Femur (tissue), 1 donor: ENCODE measurements around the gene KRT80.

ENCODE experiments used
- DNase-seq: peaks from one replicate; pipeline ENCODE4 v3.0.0-alpha.2; 2017

Gene KRT80

DNA sequence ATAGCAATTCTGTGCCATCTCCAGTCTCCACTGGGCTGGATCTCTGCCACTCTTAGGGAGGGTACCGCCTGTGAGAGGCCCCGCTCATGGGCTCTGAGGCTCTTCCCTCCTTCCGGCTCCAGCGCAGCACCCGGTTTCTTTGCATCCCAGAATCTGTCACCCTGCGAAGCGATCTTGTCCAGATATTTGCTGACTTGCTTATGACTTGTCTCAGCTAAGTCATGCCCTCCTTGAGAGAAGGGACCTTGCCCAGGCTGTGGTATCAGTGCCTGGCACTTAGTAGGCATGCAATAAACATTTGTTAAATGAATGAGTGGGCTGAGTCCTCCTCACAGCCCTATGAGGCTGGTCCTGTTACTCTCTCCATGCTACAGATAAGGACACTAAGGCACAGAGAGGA is 13.4 kb downstream of the KRT80 start:
- DNase-seq: no peak

DNA sequence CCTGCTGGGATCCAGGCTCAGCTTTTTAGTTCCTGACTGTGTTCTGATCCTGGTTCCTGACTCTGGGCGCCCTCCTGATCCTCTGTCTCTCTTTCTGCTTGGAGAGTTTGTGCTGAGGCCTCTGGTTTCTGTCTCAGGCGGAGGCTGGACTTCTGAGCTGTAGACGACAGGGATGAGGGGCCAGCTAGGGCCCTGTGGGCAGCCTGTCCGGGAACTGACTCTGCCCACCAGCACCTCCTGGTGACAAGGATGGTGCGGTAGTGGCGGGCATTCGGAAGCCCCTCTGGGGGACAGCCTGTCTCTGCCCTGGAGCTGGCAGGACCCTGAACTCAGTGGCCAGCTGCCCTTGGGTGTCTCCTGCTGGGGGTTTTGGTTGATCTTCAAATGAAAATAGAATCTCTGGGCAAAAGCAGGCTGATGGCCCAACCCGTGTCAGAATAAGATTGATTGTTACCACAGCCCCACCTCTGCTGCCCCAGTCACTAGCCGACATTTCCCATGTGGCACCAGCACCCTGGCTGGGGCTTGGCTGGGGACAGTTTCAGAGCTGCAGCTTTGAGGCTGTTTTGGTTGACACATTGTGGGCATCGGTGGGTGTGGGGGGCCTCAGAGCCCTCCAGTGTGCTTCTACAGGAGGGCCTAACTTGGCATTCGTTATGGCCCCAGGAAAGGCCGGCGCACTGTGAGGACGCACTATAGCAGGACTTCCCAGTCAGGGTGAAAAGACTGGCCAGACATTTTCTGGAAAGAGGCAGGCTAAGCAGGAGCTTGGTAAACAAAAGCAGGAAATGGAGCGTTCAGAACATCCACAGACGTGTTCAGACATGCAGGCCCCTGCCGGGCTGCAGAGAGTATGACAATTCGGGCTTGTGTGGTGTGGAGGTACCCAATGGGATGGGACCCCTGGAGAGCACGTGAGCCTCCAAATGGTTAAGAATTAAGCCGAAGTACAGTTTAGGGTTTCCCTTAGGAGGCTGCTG is 16.2 kb downstream of the KRT80 start:
- DNase-seq: no peak

DNA sequence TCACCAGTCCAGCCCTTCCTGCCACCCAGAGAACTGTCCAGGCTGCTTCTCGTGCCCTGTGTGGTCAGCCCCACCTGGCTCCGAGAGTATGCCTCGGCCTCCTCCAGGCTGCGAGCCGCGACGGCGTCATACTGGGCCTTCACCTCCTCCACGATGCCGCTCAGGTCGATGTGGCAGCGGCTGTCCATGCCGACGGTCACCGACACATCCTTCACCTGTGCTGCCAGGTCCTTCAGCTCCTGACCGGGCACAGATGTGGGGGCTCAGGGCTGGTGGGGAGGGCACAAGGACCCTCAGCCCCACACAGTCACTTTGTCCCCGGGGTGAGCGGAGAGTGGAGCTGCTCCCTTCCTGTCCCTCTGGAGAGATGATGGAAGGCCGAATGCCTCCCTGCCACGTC is 18.3 kb downstream of the KRT80 start:
- DNase-seq: no peak

DNA sequence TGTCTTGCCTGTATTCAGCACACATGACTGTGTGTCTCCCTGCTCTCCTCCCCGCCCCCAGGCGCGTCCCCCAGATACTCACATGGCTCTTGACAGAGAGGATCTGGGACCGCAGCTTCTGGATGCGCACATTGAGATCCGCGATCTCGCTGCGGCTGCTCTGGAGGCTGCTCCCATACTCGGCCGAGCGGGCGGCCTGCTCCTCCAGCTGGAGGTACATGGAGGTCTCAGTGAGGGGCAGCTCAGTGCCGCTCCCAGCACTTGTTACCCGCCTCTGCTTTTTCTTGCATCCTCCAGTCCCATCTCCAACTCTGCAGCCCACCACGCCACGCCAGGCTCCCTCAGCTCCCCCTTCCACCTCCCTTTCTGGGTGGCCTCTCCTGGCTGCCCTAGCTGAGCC is 18.9 kb downstream of the KRT80 start:
- no peak for DNase-seq

DNA sequence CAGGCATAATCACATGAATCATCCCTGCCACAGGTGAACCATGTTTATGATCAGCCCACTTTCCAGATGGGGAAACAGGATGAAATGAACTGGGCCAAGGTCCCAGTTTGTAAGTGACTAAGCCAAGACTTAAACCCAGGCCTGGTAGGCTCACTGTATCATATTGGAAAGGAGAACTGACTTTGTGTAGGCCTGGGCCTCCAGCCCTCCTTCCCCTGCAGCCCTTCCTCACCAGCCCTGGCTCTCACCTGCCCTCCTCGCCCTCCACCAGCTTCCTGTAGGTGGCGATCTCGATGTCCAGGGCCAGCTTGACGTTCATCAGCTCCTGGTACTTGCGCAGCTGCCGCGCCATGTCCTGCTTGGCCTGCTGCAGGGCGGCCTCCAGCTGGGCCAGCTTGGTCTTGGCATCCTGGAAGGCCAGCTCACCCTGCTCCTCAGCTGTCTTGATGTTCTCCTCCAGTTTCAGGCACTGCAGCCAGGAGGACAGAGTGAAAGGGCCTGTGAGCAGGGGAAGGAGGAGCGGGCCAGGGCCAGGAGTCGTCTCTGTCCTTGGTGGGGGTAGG is 19.8 kb downstream of the KRT80 start:
- DNase-seq: peak; percentile 69

DNA sequence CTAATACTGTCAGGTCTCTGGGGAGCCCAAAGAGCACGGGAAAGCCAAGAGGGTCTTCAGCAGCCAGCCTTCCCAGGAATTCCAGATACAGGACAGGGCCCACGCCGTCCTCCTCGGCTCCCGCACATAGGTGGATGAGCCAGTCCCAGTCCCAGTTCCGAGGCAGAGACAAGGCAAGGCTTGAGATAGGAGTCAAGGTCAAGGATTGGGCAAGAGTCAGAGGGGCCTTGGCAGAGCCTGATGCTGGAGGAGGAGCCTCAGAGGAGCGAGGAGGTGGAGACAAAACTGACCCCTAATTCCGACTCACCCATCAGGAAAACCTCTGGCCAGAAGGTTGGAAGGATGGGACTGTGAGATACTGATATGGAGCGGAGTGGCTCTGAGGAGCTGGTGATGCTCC is 21.0 kb downstream of the KRT80 start:
- no peak for DNase-seq

DNA sequence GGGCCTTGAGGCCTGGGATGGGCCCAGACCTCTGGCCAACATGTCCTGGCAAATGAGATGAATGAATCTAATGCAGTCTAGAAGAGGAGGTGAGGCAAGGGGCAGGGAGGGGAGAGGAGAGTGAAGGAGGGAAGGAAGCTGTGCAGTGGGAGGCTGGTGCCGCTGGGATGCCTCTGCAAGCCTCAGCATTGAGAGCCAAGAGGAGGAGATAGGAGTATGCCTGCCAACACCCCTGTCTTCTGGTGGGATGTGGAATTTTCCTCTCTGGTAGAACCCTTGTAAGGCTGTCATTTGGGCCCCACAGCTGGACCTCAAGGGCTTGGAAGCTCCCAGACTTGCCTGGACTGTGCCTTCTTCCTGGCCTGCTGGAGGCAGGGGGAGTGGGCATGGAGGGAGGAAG is 21.9 kb downstream of the KRT80 start:
- DNase-seq: no peak

DNA sequence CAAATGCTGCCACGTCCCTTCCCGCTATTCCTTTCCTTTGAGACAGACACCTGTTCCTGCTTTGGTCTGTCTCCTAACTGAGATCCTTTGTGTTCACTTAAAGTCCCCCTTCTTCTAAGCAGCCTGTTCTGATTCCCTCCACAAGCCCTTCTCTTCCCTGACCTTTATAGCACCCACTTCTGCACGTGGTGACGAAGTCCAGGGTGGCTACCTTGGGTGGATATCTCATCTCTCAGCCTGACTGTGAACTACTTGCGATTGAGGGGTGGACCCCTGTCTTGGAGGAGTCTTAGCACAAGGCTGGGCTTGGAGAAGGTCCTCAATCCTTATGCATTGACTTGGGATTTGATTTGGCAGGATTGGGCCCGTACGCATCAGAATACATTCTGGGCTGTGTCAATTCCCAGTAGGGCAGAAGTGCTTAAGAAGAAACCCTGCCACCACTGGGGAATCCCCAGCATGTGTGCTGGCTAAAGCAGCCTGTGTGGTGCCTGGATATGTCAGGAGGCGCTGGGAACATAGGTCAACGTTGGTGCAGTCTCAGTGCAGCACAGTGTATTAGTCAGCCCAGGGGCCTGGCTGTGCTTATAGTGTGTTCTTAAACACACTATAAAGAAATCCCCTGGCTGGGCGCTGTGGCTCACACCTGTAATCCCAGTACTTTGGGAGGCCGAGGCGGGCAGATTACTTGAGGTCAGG is 23.6 kb downstream of the KRT80 start:
- DNase-seq: no peak

DNA sequence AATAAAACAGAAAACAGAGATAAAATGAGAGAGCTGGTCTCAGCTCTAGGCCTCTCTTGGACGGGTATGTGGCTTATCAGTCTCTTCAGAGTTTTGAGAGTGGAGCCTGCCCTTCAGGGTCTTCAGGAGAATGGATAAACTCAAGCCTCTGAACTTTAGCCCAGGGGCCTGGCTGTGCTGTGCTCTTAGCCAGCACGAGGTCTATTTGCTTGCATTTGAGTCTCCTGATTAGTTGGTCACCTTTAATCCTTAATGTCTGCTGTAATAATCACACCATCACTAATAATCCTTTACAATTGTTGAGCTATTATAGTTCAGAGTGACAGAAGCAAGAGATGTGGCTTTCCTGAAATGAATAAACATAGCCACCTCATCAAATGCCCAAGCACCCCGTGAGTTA is 24.3 kb downstream of the KRT80 start:
- DNase-seq: no peak

DNA sequence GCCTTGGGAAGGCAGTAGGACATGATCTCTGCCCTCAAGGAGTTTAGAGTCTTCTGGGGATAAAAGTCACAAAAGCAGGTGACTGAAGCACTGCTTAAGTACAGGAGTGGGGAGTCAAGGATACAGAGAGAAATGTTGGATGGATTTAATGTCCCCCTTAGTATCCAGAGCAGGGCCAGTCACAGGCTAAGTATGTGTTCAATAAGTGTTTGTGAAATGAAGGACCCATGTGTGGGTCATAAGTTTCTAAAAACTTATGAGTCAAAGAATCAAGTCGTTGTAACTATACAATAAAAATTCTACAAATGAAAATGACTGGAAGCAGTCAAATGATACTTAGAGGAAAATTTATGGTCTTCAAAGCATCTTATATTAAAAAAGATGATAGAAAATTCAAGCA is 25.1 kb downstream of the KRT80 start:
- DNase-seq: no peak

DNA sequence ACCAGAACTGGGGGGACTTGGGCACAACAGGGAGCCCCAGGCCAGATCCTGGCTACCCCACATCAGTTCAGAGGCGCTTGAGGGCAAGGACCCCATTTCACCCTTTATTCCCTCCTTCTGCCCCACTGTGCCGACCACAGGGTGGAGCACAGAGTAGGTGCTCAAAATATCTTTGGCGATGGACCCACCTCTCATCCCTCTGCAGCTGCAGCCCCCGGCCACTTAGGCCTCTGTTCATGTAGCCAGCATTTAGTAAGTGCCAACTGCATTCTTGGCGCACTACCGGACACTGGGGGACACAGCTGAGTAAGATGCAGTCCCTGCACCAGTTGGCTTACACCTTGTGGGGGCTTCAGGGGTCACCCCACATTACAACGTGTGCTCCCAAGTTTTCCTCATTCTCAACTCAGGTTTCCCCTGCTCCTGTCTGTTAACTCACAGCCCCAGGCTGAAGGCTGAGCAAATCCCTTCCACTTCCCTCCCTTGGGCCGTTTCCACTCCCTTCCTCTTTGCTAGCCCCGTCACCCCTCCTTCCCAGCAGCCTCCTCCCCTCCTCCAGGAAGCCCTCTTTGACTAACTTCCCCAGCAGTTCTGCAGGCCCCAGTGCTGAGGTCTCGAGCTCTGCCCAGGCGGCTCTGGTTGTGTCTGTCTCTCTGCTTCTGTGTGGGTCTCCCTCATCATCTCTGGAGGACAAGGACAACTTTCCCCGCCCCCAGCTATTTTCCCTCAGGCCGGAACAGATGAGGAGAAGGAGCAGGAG is 26.5 kb downstream of the KRT80 start:
- DNase-seq: no peak

DNA sequence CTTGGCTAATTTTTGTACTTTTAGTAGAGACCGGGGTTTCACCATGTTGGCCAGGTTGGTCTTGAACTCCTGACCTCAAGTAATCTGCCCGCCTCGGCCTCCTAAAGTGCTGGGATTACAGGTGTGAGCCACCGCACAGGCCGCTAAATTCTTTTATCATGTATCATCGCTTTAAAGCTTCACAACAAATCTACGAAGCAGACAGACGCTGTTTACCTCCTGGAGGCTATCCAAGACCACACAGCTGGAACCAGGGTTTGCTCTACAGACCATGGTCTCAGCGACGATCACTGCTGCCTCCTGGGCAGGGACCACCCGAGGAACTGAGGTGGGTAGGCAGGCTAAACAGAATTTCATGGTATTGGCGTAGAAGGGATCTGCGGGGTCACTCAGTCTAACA is 27.2 kb downstream of the KRT80 start:
- DNase-seq: no peak

DNA sequence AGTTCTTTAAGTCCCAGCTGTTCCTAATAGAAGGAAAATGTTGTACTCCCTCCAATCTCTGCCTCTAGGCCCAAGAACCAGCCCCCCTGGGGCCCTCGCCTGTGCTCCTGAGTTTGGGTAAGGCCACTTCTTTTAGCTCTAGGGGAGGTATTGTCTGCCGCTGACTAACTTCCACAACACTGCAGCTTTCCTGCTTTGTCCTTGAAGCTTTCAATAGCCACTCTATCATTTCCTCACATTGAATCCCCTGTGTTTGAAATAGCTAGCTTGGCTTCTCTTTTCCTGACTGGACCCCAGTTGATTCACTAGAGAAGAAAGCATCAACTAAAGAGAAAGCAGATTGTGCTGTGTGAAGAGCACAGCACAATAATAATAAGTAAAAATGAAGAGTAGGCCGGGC is 28.8 kb downstream of the KRT80 start:
- no peak for DNase-seq

DNA sequence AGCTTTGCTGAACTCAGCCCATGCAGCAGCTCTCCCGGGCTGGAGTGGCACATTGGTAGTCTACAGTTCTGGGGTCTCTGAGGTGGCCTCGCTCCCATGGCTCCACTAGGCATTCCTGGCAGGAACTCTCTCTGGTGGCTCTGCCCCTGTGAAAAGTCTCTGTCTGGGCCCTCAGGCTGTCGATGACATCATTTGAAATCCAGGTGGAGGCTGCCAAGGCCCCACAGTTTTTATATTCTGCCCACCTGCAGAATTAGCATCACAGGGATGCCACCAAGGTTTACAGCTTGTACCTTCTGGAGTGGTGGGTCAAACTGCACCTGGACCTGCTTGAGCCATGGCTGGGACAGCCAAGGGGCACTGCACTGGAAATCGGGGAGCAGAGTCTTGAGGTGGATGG is 31.6 kb downstream of the KRT80 start:
- no peak for DNase-seq

DNA sequence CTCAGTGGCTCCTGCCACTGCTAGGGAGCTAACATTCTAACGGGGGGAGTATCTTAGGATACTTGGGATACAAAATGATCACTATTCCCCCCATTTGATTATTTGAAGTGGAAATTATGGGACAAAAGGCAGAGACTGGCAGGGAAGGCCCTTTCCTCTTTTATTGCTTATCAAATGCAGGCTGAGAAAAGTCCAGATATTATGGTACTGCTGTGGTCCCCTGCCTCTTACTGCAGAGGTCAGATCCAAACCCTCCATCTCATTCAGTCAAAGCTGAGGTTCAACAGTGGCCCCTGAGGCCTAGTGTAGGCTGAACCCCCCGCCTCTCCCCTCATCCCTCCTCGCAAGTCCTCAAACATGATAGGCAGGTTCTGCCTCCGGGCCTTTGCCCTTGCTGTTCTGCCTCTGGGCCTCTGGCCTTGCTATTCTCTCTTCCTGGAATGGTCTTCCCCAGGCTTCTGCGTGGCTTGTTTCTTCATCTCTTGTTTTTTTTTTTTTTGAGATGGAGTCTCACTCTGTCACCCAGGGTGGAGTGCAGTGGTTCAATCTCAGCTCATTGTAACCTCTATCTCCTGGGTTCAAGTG is 34.2 kb downstream of the KRT80 start:
- DNase-seq: no peak

DNA sequence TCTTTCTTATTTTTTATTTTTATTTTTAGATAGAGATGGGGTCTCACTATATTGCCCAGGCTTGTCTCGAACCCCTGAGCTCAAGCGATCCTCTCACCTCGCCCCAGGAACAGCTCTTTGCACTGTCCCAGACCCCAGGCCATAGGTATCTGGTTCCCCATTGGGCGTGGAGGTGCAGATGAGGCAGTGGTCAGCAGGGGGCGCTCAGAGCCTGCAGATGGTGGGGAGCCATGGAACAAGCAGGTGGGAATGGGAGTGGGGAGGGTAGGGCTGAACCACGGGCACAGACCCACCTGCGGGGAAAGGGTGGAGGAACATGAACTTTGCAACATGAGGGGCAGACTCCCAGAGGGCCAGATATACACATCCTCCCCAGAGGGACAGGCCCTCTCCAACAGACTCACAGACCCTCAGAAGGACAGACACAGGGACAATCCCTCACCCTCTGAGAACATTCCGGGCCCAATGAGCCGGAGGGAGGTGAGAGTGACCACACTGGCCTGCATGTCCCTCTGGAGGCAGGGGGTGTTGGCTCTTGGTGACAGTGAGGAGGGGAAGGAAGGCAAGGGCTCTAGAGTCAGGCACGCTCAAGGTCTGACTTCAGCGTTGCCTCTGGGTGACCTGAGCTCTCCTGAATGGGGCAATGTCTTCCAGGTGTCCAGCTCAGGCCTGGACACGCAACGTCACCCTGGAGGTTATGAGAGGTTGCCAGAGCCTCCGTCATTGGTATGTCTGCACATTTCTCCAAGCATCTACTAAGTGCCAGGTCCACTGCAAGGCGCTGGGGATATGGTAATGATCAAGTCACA is 34.9 kb downstream of the KRT80 start:
- peak; percentile 80 for DNase-seq

DNA sequence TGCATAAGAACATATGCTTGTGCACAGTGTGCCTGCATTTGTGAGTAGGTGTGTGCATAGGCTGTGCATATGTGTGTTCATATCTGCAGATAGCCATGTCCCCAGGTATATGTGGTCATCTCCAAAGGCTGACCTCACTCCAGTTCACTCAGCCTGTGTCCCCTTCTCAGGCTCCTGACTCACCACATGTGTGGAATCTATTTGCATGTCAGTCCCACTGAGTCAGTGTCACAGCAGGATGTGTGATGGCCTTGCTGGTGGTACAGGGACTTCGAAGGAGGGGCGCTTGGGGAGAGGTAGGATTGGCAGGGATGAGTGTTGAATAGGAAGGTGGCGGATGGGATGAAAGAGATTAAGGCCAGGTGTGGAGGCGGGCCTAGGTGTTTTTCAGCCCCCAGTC is 35.5 kb downstream of the KRT80 start:
- DNase-seq: no peak

DNA sequence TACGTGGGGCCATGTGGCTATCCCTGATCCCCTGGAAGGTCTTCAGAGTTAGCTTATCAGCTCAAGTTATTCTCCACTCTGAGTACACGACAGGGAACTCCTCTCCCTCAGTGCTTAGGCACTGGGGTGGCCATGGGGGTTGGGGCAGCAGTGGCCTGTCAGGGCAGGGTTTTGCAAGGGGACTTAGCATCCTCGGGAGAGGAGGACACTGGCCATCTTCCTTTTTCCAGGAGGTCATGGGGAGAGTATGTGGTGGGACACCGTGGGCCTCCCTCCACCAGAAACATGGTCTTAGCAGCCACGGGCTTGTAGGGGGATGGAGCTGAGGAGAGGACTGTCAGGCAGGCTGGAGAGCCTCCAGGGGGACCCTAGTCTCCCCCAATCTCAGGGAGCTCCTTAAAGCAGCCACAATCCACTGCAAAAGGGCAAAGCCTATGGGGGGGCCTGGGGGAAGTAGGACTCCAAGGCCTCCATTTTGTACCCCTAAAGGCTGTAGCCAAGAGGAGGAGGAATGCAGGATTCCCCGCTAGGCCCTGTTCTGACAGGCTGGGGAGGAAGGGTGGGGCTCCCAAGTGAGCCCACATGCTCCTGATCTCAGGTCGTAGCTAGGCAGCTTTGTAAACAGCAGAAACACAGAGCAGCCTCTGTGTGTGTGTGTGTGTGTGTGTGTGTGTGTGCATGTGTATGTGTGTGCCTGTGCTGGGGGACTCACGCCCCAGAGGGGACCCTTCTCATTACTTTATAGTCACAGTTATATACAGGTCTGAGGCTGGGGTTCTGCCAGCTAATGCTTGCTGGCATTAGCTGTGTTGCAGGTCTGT is 36.6 kb downstream of the KRT80 start:
- peak; percentile 51 for DNase-seq

DNA sequence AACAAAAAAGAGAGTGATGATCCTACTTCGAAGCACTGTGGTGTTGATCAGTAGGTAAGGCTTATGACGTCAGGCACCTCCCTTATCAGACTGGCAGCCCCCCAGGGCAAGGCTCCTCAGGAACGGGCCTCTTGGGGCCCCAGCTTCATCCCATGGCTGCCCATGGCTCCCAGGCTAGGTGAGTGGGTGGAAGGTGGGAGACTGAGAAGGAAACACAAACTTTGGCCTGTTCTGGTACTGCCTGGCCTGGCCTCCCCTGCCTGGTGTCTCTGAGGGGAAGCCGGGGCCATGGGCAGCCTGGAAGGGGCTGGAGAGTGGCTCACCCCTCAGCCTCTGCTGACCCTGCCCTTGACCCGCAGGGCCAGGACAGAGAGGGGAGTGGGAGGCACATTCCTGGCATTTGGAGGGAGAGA is 38.9 kb downstream of the KRT80 start:
- DNase-seq: no peak

DNA sequence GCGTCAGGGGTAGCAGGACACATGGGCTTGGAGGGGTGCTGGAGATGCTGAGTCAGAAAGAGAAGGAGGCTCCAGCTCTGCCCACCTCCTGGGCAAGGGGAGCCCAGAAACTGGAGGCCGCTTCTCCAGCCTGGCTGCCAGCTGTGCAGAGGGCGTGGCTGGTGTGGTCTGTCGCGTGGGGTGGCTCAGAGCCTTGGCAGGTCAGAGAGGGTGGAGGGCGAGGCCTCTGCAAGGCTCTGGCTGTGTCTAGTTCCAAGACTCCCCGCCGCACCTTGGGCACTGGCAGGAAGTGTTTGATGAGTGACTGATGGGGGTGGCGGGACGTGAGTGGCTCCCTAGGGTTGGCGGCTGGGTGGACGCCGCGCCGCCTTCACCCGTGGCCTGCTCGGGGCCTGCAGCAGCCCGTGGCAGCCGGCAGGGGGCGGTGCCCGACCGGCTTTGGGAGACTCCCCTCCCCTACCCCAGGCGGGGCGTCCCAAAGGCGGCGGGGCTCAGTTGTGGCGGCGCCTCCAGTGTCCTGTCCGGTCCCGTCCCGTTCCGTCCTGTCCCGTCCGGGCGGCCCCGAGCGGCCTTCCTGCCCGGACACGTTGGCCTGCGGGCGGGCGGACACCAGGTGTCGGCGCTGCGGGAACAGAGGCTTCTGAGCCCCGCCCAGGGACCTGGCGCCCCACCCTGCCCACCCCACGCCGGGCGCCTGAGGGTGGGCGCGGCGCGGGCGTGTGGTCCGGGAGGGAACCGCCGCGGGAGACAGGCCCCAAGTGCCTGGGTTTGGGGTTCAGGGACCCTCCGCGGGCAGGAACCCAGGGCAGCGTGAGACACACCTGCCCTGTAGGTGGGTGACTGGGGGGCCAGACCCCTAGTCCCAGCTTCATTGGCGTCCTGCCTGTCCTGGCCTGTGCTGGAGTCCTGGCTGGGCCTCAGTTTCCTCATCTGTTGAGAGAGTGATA is 39.7 kb downstream of the KRT80 start:
- peak; percentile 73 for DNase-seq
